HUDEP-2 (cell line): ENCODE measurements around the gene PALM.

Source experiments
- DNase-seq, 76 experiments: peaks; one replicate each; lab custom pipeline; 2025; ENCODE audit not compliant: unreplicated experiment in 76 of 76; lab: John Stamatoyannopoulos, UW

The PALM gene

GRCh38 chr19:750640-751423 lies 42.1 kb downstream of the PALM start, which contains the start of gene MISP:
TSS of gene MISP (plus strand) at chr19:751112. CDS start at chr19:756947, 5,835 bp downstream.
- no peak for DNase-seq

GRCh38 chr19:751501-752341 lies 43.0 kb downstream of the PALM start:
- no peak for DNase-seq

- no peak for DNase-seq
Observed at GRCh38 chr19:752652-753517, 44.1 kb downstream of the PALM start.

- DNase-seq = no peak
Observed at GRCh38 chr19:754530-754929, 45.8 kb downstream of the PALM start.

GRCh38 chr19:755063-755462 lies 46.3 kb downstream of the PALM start:
- no peak for DNase-seq

DNA sequence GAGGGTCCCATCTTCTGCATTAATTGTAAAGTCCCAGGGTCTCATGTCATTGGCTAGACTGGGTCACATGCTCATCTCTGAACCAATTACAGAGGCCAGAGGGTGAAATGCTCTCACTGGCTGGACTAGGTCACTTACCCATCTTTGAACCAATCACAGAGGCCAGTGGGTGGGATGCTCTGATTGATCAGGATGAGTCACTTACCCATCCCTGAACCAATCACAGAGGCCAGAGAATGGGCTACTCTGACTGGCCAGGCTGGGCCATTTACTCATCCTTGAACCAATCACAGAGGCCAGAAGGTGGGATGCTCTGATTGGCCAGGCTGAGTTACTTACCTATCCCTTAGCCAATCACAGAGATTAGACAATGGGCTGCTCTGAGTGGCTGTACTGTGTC lies 47.5 kb downstream of the PALM start:
- DNase-seq = peak in 26 of 76 experiments; percentile 5 to 53 (median 26)

GRCh38 chr19:756821-757688 lies 48.3 kb downstream of the PALM start:
- DNase-seq = no peak

GRCh38 chr19:757811-758668 lies 49.3 kb downstream of the PALM start:
- no peak for DNase-seq

- DNase-seq = no peak
Observed at GRCh38 chr19:763181-763580, 54.4 kb downstream of the PALM start.

- no peak for DNase-seq
Observed at GRCh38 chr19:763869-764268, 55.1 kb downstream of the PALM start.

DNA sequence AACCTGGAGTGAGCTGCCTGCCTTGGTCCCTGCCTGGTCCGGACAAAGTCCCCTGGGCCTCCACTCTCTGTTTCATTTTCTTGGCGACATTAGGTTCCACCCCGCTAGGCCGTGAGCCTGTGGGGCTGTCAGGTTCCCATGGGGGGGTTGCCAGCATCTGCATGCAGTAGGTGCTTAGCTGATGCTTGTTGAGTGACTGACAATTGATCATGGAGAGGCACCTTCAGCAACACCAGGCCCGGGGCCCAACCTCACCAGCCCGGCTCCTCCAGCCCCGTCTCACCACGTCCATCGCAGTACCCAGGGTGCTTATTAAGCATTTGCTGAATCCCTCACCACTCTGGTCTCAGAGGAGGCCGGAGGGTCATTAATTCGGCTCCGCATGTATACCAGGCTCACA lies 55.6 kb downstream of the PALM start:
- DNase-seq = no peak

- no peak for DNase-seq
Observed at GRCh38 chr19:765179-765738, 56.5 kb downstream of the PALM start.

DNA sequence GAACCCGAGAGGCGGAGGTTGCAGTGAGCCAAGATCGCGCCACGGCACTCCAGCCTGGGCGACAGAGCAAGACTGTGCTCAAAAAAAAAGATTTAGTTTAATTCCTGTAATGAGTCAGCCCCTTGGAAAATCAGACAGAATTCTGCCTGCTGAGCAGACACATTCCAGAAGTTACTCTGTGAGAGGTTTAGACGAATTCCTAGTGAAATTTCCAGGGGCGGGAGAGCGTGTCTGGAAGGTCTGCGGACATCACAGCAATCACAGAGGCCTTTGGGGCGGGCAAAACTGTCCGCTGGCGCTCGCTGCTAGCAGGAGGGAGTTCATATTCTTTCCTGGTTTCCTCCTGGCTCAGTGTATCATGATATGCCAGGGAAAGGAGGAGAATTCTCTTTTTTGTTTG lies 59.7 kb downstream of the PALM start:
- no peak for DNase-seq

DNA sequence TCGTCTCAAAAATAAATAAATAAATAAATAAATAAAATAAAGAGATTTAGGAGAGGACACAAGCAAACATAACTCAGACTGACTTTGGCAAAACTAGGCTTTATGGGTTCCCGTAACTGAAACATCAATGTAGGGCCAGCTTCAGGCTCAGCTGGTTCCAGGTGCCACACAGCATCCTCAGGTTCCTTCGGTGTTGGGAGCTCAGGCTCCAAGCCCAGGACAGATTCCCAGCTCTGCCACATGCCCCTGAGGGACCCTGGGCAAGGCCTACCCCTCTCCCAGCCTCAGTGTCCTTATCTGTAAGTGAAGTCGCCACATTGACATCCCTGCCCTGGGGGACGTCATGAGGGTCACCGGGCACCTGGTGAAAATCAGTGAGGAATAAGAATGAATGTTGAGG lies 60.9 kb downstream of the PALM start:
- no peak for DNase-seq

DNA sequence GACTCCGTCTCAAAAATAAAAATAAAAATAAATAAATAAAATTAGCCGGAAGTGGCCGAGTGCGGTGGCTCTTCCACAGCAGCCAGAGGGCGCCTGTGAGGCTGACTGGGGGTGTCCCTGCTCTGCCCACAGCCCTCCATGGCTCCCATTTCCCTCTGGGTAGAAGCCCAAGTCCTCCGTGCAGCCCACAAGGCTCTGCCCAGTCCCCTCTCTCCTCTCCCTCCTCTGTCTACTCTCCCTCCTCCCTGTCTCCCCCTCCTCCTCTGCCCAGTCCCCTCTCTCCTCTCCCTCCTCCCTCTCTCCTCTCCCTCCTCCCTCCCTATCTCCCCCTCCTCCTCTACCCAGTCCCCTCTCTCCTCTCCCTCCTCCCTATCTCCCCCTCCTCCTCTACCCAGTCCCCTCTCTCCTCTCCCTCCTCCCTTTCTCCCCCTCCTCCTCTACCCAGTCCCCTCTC lies 62.6 kb downstream of the PALM start:
- peak in 61 of 76 experiments; percentile 24 to 85 (median 62) for DNase-seq

GRCh38 chr19:772063-772462 lies 63.3 kb downstream of the PALM start:
- no peak for DNase-seq

GRCh38 chr19:772730-773436 lies 64.1 kb downstream of the PALM start:
- DNase-seq = no peak

DNA sequence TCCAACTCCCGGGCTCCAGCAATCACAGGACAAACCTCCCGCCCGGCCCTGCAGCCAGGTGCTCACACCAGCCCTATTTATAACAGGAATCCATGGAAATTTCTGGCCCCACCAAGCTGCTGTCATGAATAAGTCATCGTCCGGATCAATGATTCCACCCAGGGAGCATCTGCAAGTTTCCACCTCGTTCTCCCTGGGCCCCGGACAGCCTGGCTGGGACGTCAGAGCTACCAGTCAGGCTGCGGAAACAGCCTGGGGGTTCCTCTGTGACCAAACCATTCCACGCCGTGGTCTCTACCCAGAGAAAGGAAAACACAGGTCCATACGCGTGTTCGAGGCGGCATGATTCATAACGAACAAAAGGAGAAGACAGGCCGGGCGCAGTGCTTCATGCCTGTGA lies 67.8 kb downstream of the PALM start:
- DNase-seq = no peak
